22Rv1 (cell line): ENCODE data around the gene SWAP70.

Source experiments
- H3K27ac ChIP-seq: fragments of 450-650 bp; 2 replicates; pipeline ENCODE4 v1.5.1; 2017
- CTCF ChIP-seq: fragments of 450-650 bp; IDR thresholded peaks from 2 replicates; pipeline ENCODE4 v1.5.1; 2017; ENCODE audit warnings: mild to moderate bottlenecking
- ZFX ChIP-seq: fragments of 450-650 bp; IDR thresholded peaks from 2 replicates; pipeline ENCODE4 v1.6.1; 2017; ENCODE audit warnings: antibody characterized with exemption, borderline replicate concordance

Gene SWAP70

GRCh38 chr11:9799886-9800285 lies 136.0 kb downstream of the SWAP70 start:
- no peak overlapping the region for H3K27ac ChIP-seq
- TF ChIP-seq CTCF = no peak
- no peak for TF ChIP-seq ZFX

GRCh38 chr11:9802291-9802861 lies 138.5 kb downstream of the SWAP70 start:
- H3K27ac ChIP-seq = no peak overlapping the region

More at GRCh38 chr11:9802291-9802861, 138.5 kb downstream of the SWAP70 start:
- TF ChIP-seq CTCF = no peak
- TF ChIP-seq ZFX = no peak
